ENCODE results near the gene EPHB2. TPM values are rescaled to one million over a fixed set of nuclear protein-coding genes. Genes with fewer than 3 reads are reported as not detected.

The EPHB2 gene
- polyA plus RNA-seq, 1 donor from 2014 or later = 22.8 TPM

DNA sequence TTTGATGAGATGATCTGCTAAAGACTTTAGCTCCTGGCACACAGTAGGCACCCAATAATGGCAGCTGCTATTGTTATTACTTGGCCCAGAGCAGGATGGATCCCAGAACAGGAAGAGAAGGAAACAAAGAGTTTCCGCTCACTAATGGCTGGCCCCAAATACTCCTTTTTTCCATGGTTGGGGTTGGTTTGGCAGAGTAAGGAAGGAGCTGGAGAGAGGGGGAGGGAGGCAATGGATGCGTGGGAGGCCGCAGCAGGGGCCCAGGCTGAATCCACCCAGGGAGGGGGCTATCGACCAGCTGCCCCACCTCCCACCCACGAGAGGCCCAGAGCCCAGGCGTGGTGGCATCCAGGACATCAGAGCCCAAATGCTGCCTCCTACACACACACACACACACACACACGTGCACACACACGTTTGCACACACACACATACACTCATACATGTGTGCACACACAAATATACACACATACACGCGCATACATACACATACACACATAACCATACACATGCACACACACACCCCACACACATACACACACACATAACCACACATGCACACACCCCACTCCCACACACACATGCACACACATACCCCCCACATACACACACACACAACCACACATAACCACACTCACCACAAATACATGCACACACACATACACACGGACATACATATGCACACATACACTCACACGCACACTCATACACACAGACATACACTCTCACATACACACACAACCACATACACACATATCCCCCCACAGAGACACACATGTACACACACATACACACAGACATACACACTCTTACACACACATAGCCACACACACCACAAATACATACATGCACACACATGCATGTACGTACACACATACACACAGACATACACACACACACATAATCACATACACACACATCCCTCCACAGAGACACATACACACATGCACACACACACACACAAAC lies 32.4 kb upstream of the EPHB2 start (continued):
- TF ChIP-seq, protein P1, sequence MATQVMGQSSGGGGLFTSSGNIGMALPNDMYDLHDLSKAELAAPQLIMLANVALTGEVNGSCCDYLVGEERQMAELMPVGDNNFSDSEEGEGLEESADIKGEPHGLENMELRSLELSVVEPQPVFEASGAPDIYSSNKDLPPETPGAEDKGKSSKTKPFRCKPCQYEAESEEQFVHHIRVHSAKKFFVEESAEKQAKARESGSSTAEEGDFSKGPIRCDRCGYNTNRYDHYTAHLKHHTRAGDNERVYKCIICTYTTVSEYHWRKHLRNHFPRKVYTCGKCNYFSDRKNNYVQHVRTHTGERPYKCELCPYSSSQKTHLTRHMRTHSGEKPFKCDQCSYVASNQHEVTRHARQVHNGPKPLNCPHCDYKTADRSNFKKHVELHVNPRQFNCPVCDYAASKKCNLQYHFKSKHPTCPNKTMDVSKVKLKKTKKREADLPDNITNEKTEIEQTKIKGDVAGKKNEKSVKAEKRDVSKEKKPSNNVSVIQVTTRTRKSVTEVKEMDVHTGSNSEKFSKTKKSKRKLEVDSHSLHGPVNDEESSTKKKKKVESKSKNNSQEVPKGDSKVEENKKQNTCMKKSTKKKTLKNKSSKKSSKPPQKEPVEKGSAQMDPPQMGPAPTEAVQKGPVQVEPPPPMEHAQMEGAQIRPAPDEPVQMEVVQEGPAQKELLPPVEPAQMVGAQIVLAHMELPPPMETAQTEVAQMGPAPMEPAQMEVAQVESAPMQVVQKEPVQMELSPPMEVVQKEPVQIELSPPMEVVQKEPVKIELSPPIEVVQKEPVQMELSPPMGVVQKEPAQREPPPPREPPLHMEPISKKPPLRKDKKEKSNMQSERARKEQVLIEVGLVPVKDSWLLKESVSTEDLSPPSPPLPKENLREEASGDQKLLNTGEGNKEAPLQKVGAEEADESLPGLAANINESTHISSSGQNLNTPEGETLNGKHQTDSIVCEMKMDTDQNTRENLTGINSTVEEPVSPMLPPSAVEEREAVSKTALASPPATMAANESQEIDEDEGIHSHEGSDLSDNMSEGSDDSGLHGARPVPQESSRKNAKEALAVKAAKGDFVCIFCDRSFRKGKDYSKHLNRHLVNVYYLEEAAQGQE (IDR thresholded peaks at IDR 0.05; ENCODE audit: borderline replicate concordance) = no peak

DNA sequence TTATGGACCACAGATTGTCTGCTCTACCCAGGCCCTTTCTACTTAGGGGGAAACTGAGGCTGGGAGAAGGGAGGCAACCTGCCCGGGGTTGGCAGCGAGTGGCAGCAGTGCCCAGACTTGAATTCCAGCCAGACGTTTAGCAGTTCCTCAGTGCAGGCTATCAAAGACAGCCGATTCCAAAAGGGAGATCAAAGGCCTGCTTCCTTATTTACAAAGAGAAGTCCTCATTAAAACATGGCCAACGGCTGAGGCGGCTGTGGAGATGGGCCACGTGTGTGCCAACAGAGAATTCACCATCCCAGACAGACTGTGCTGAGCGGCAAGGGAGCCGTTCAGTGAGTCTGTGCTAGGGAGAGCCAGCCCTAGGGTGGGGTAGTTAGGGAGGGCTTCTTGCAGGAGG lies 29.9 kb upstream of the EPHB2 start:
- H3K27me3 ChIP-seq (ENCODE audit: insufficient read depth, low read depth, low read length) = no peaks in the 10 kb centered on the region
- no peak overlapping the region for H3K27ac ChIP-seq (ENCODE audit: low read length)
- no peak overlapping the region for H3K4me2 ChIP-seq (ENCODE audit: low read length)
- H3F3A ChIP-seq (ENCODE audit: insufficient read depth, low read length, poor library complexity, severe bottlenecking) = no peaks in the 10 kb centered on the region
- no peaks in the 10 kb centered on the region for H3K9me2 ChIP-seq (ENCODE audit: insufficient read depth, low read length)
- no peaks in the 10 kb centered on the region for H4K20me1 ChIP-seq (ENCODE audit: insufficient read depth)
- H3K9ac ChIP-seq (ENCODE audit: low read length) = no peak overlapping the region
- TF ChIP-seq TAF1 (IDR thresholded peaks at IDR 0.05; ENCODE audit: low read depth) = no peak
- H3K4me3 ChIP-seq (ENCODE audit: low read length) = no peak overlapping the region
- no peaks in the 10 kb centered on the region for H3K79me2 ChIP-seq (replicated peaks; ENCODE audit: insufficient read depth, low read length)
- H3K9me3 ChIP-seq (ENCODE audit: low read length) = no peaks in the 10 kb centered on the region
- H3K36me3 ChIP-seq (ENCODE audit: insufficient read depth, low read length) = no peaks in the 10 kb centered on the region
- H2AFZ ChIP-seq (ENCODE audit: low read depth, low read length) = no peak overlapping the region

DNA sequence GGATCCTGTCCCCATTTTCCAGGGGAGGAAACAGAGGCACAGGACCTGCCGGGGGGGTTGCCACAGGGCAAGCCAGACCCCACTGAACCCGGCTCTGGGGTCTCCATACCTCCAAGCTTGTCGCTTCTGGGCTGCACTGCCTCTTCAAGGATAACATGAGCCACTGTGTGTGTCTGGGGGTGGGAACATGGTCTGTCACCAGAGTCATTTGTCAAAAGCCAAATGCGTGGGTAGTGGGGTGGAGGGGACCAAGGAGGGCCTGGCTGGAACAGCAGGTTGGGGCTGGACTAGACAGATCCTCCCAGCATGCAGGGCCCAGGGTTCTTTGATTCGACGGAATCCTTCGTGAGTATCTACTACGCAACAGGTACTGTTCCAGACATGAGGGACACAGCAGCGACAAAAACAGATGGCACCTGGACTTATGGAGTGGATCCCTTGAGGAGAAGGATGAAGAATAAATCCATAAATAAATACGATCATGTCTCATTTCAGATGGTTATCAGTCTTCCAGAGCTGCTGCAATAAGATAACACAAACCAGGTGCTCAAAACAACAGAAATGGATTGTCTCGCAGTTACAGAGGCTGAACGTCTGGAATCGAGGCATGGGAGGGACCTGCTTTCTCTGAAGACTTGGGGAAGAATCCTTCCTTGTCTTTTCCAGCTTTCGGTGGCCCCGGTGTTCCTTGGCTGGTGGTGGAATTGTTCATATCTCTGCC lies 28.9 kb upstream of the EPHB2 start:
- no peak overlapping the region for H3K9ac ChIP-seq (ENCODE audit: low read length)
- H3K36me3 ChIP-seq (ENCODE audit: insufficient read depth, low read length) = no peaks in the 10 kb centered on the region
- no peaks in the 10 kb centered on the region for H3K9me2 ChIP-seq (ENCODE audit: insufficient read depth, low read length)
- H3K4me3 ChIP-seq (ENCODE audit: low read length) = no peak overlapping the region
- no peaks in the 10 kb centered on the region for H3K27me3 ChIP-seq (ENCODE audit: insufficient read depth, low read depth, low read length)
- H4K20me1 ChIP-seq (ENCODE audit: insufficient read depth) = no peaks in the 10 kb centered on the region
- no peak overlapping the region for H3K4me2 ChIP-seq (ENCODE audit: low read length)
- no peaks in the 10 kb centered on the region for H3K9me3 ChIP-seq (ENCODE audit: low read length)
- H3K27ac ChIP-seq (ENCODE audit: low read length) = no peak overlapping the region
- no peaks in the 10 kb centered on the region for H3K79me2 ChIP-seq (replicated peaks; ENCODE audit: insufficient read depth, low read length)
- no peak overlapping the region for H2AFZ ChIP-seq (ENCODE audit: low read depth, low read length)
- no peaks in the 10 kb centered on the region for H3F3A ChIP-seq (ENCODE audit: insufficient read depth, low read length, poor library complexity, severe bottlenecking)
- no peak for TF ChIP-seq SMC3 (conservative IDR thresholded peaks at IDR 0.05; ENCODE audit: poor library complexity)
- TF ChIP-seq RAD21 (conservative IDR thresholded peaks at IDR 0.05) = no peak
- TF ChIP-seq POLR2AphosphoS5 (IDR thresholded peaks at IDR 0.05) = no peak
- TF ChIP-seq, protein P1 (IDR thresholded peaks at IDR 0.05; ENCODE audit: borderline replicate concordance) = no peak
- no peak for TF ChIP-seq EZH2 (IDR thresholded peaks at IDR 0.05; ENCODE audit: borderline replicate concordance, insufficient read depth, low read length, poor library complexity, severe bottlenecking)
- TF ChIP-seq CTCF (IDR thresholded peaks at IDR 0.05; ENCODE audit: poor library complexity, severe bottlenecking) = no peak
- no peak for TF ChIP-seq TAF1 (IDR thresholded peaks at IDR 0.05; ENCODE audit: low read depth)
- no peak for TF ChIP-seq EP300 (conservative IDR thresholded peaks at IDR 0.05; ENCODE audit: poor library complexity, severe bottlenecking)
- TF ChIP-seq MXI1 (conservative IDR thresholded peaks at IDR 0.05; ENCODE audit: poor library complexity, severe bottlenecking) = no peak
